Mesenchymal stem cell (in vitro differentiated cells and primary cell): ENCODE results near the gene ST3GAL5.

Source experiments
- DNase-seq: peaks from one replicate; pipeline ENCODE4 v3.0.0-alpha.2; 2013
- H2AFZ ChIP-seq: one replicate; pipeline ENCODE4 v1.6.1; 2013; ENCODE audit warnings: low read depth, mild to moderate bottlenecking, control low read depth, inconsistent platforms, low read length, moderate library complexity
- H2AK5ac ChIP-seq: 2 replicates; pipeline ENCODE4 v1.6.1; 2013; ENCODE audit warnings: low read length, moderate library complexity, mild to moderate bottlenecking, inconsistent platforms; ENCODE audit not compliant: severe bottlenecking
- H2BK120ac ChIP-seq: one replicate; pipeline ENCODE4 v1.6.1; 2013; ENCODE audit warnings: low read depth, mild to moderate bottlenecking, inconsistent platforms, low read length, moderate library complexity
- H2BK12ac ChIP-seq, 2 experiments: one replicate each; pipeline ENCODE4 v1.6.1; 2013; ENCODE audit warnings: inconsistent platforms in 2 of 2, low read length in 2 of 2, mild to moderate bottlenecking in 2 of 2, moderate library complexity in 2 of 2, control low read depth in 1 of 2
- H2BK15ac ChIP-seq: one replicate; pipeline ENCODE4 v1.6.1; 2013; ENCODE audit warnings: mild to moderate bottlenecking, low read depth, inconsistent platforms; ENCODE audit not compliant: poor library complexity, severe bottlenecking
- H2BK5ac ChIP-seq: 2 replicates; pipeline ENCODE4 v1.6.1; 2013; ENCODE audit warnings: low read depth, mild to moderate bottlenecking, low read length, control low read depth, inconsistent platforms; ENCODE audit not compliant: poor library complexity, severe bottlenecking
- H3K14ac ChIP-seq, 2 experiments: one replicate each; pipeline ENCODE4 v1.6.1; 2013; ENCODE audit warnings: inconsistent platforms in 2 of 2, low read length in 2 of 2, control low read depth in 1 of 2, mild to moderate bottlenecking in 1 of 2, moderate library complexity in 1 of 2
- H3K18ac ChIP-seq, 2 experiments: one replicate each; pipeline ENCODE4 v1.6.1; 2013; ENCODE audit warnings: inconsistent platforms in 2 of 2, low read length in 2 of 2, control low read depth in 1 of 2, low read depth in 1 of 2, mild to moderate bottlenecking in 1 of 2
- H3K23ac ChIP-seq, 2 experiments: one replicate each; pipeline ENCODE4 v1.6.1; 2013; ENCODE audit warnings: inconsistent platforms in 2 of 2, low read length in 2 of 2, mild to moderate bottlenecking in 2 of 2, moderate library complexity in 2 of 2, control low read depth in 1 of 2
- H3K27ac ChIP-seq: 2 replicates; pipeline ENCODE4 v1.5.1; 2013; ENCODE audit warnings: mild to moderate bottlenecking, moderate library complexity, low read length, control low read depth, inconsistent platforms; ENCODE audit not compliant: poor library complexity, severe bottlenecking
- H3K27me3 ChIP-seq, 2 experiments: 2 replicates each; pipeline versions ENCODE4 v1.6.1 to v1.7.0; 2013; ENCODE audit warnings: low read length in 2 of 2, mild to moderate bottlenecking in 2 of 2, moderate library complexity in 2 of 2, control low read depth in 1 of 2, inconsistent platforms in 1 of 2; ENCODE audit not compliant: control insufficient read depth in 1 of 2, insufficient read depth in 1 of 2
- H3K36me3 ChIP-seq, 2 experiments: 2 replicates each; pipeline versions ENCODE4 v1.6.1 to v1.7.0; 2013; ENCODE audit warnings: low read length in 2 of 2, control low read depth in 1 of 2, inconsistent platforms in 1 of 2, low read depth in 1 of 2, mild to moderate bottlenecking in 1 of 2; ENCODE audit not compliant: insufficient read depth in 2 of 2, control insufficient read depth in 1 of 2
- H3K4ac ChIP-seq, 2 experiments: one replicate each; pipeline ENCODE4 v1.6.1; 2013; ENCODE audit warnings: inconsistent platforms in 2 of 2, low read length in 2 of 2, mild to moderate bottlenecking in 2 of 2, moderate library complexity in 2 of 2, control low read depth in 1 of 2, low read depth in 1 of 2
- H3K4me1 ChIP-seq: 2 replicates; pipeline ENCODE4 v1.6.1; 2013; ENCODE audit warnings: low read depth, low read length, control low read depth; ENCODE audit not compliant: control insufficient read depth, insufficient read depth
- H3K4me2 ChIP-seq: 2 replicates; pipeline ENCODE4 v1.6.1; 2013; ENCODE audit warnings: low read length, mild to moderate bottlenecking, inconsistent platforms; ENCODE audit not compliant: poor library complexity, severe bottlenecking
- H3K4me3 ChIP-seq, 2 experiments: 2 replicates each; pipeline versions ENCODE4 v1.5.1 to v1.7.0; 2013; ENCODE audit warnings: low read length in 2 of 2, mild to moderate bottlenecking in 2 of 2, control low read depth in 1 of 2, low read depth in 1 of 2; ENCODE audit not compliant: insufficient read depth in 1 of 2
- H3K79me1 ChIP-seq: replicated peaks from 2 replicates; pipeline ENCODE4 v1.6.1; 2013; ENCODE audit warnings: mild to moderate bottlenecking, control low read depth, low read length, inconsistent platforms; ENCODE audit not compliant: poor library complexity, severe bottlenecking
- H3K9ac ChIP-seq: 2 replicates; pipeline ENCODE4 v1.7.0; 2013; ENCODE audit warnings: mild to moderate bottlenecking, low read length, moderate library complexity
- H3K9me3 ChIP-seq: 2 replicates; pipeline ENCODE4 v1.7.0; 2013; ENCODE audit warnings: mild to moderate bottlenecking, low read length; ENCODE audit not compliant: control insufficient read depth
- H4K8ac ChIP-seq: one replicate; pipeline ENCODE4 v1.6.1; 2013; ENCODE audit warnings: inconsistent platforms, mild to moderate bottlenecking, low read length, moderate library complexity
- H4K91ac ChIP-seq: one replicate; pipeline ENCODE4 v1.6.1; 2013; ENCODE audit warnings: mild to moderate bottlenecking, low read length, inconsistent platforms
- WGBS: methylation state at CpG from one replicate; pipeline ENCODE4 v1.1.7; 2013; ENCODE audit warnings: mixed read lengths; 5-methylcytosine and 5-hydroxymethylcytosine counted together

ST3GAL5 gene

DNA sequence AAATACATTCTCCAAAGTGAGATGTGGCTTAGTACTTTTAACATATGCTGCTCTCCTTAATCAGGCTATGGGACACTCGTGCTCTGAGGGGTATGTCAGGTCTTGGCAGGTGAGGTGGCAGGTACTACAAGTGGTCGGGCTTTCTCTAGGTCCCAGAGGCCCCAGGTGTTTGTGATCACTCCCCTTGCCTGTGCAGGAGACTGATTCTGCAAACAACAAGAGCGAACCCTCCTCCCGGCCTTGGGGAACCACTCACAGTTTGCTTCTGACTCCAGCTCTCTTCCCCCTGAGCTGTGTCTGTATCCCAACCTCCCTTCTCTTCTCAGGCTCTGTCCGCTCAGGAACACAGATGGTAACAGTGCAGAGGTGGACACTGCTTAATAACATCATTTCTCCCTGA is 86.9 kb downstream of the ST3GAL5 start:
- Histone ChIP-seq H3K9me3 (peaks cover 7% of the 10 kb centered on the region), H2AK5ac (no peak overlapping the region), H3K27ac (no peak overlapping the region), H2AFZ (no peak overlapping the region), H3K4me3 (no peak overlapping the region), H4K91ac (no peak overlapping the region), H2BK5ac (no peak overlapping the region), H4K8ac (no peak overlapping the region), H2BK12ac (peak overlapping the region in 1 of 2 experiments; percentile 19), H3K4me1 (peaks cover 5% of the 10 kb centered on the region), H3K18ac (no peak overlapping the region), H3K27me3 (peaks cover 0 to 6% of the 10 kb centered on the region in 2 experiments), H3K4ac (no peak overlapping the region), H3K23ac (no peak overlapping the region), H3K4me2 (no peak overlapping the region), H3K79me1 (no peaks in the 10 kb centered on the region), H3K36me3 (no peaks in the 10 kb centered on the region), H2BK15ac (no peak overlapping the region), H3K9ac (no peak overlapping the region), H2BK120ac (no peak overlapping the region), H3K14ac (no peak overlapping the region)
- DNase-seq = no peak
- WGBS = 81% methylated on average over 5 of the region's 5 CpGs

DNA sequence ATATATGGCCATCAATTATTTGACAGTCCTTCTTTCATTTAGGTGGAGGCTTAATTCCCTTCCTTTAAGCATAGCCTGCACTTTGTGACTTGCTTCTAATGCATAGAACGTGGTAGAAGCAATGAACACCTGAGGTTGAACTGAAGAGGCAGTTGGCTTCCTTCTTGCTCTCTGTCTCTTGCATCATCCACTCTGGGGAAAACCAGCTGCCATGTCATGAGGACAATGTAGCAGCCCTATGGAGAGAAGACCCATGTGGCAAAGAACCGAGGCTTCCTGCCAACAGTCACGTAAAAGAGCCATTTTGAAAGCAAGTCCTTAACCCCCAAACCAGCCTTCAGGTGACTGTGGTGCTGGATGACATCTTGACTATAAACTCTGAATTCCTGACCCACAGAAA is 88.2 kb downstream of the ST3GAL5 start:
- H3K4ac ChIP-seq = no peak overlapping the region
- no peak overlapping the region for H3K4me3 ChIP-seq
- H4K8ac ChIP-seq = no peak overlapping the region
- no peak overlapping the region for H2AFZ ChIP-seq
- H2BK5ac ChIP-seq = no peak overlapping the region
- no peak for DNase-seq
- H3K4me2 ChIP-seq = no peak overlapping the region
- no peak overlapping the region for H3K18ac ChIP-seq
- H3K27ac ChIP-seq = no peak overlapping the region
- H3K79me1 ChIP-seq = no peaks in the 10 kb centered on the region
- no peak overlapping the region for H3K23ac ChIP-seq
- H3K9ac ChIP-seq = no peak overlapping the region
- H2BK120ac ChIP-seq = no peak overlapping the region
- H3K4me1 ChIP-seq = peaks cover 16% of the 10 kb centered on the region
- no peaks in the 10 kb centered on the region for H3K36me3 ChIP-seq
- peaks cover 7% of the 10 kb centered on the region for H3K9me3 ChIP-seq
- H4K91ac ChIP-seq = no peak overlapping the region
- no peak overlapping the region for H2BK15ac ChIP-seq
- no peak overlapping the region for H2AK5ac ChIP-seq
- no peak overlapping the region for H2BK12ac ChIP-seq
- 81% methylated on average over 2 of the region's 3 CpGs for WGBS
- no peak overlapping the region for H3K14ac ChIP-seq
- peaks cover 6% of the 10 kb centered on the region in 2 experiments for H3K27me3 ChIP-seq

DNA sequence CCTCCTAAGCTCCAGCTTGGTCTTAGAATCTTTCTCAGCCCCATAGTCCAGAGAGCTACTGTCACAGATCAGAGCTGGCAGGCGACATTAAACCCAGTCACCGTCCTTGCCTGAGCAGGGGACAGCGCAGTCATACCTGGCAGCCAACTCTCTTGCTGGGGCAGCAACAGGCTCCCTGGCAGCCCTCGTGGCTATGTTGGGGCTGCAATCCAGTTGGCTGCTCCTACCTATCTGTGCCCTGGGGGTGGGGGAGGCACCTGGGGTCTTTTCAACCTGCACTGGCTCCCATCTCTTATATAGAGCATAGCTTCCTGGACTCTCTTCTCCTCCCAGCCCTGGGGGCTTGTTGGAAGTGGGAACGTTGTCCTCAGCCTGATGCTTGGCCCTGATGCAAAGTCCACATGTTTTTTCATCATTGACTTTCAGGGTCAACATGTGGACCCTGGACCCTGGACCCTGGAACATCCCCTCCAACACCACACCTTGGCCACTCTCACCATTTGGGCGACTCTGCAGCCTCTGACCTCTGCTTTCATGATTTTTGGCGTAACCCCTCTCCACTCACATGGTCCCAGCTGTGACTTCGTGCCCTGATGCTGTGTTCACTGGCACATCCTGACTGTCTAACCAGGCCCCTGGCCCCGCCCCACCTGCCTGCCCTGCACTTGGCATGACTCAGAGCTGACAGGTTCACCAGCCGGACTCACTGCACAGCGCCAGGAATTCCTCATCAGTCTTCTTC is 89.4 kb downstream of the ST3GAL5 start:
- H4K91ac ChIP-seq = no peak overlapping the region
- no peak overlapping the region for H3K4me3 ChIP-seq
- H3K4ac ChIP-seq = no peak overlapping the region
- no peak for DNase-seq
- peak overlapping the region in 1 of 2 experiments; percentile 14 for H2BK12ac ChIP-seq
- H4K8ac ChIP-seq = no peak overlapping the region
- H3K27me3 ChIP-seq = peaks cover 6% of the 10 kb centered on the region in 2 experiments
- H2BK5ac ChIP-seq = no peak overlapping the region
- no peak overlapping the region for H3K4me2 ChIP-seq
- H3K23ac ChIP-seq = no peak overlapping the region
- H2AFZ ChIP-seq = no peak overlapping the region
- no peaks in the 10 kb centered on the region for H3K36me3 ChIP-seq
- 76% methylated on average over 9 of the region's 11 CpGs for WGBS
- no peak overlapping the region for H2BK120ac ChIP-seq
- no peak overlapping the region for H3K18ac ChIP-seq
- no peak overlapping the region for H2AK5ac ChIP-seq
- H2BK15ac ChIP-seq = no peak overlapping the region
- H3K79me1 ChIP-seq = no peaks in the 10 kb centered on the region
- H3K9ac ChIP-seq = no peak overlapping the region
- H3K4me1 ChIP-seq = peaks cover 25% of the 10 kb centered on the region
- H3K27ac ChIP-seq = no peak overlapping the region
- H3K14ac ChIP-seq = no peak overlapping the region
- H3K9me3 ChIP-seq = peaks cover 7% of the 10 kb centered on the region

DNA sequence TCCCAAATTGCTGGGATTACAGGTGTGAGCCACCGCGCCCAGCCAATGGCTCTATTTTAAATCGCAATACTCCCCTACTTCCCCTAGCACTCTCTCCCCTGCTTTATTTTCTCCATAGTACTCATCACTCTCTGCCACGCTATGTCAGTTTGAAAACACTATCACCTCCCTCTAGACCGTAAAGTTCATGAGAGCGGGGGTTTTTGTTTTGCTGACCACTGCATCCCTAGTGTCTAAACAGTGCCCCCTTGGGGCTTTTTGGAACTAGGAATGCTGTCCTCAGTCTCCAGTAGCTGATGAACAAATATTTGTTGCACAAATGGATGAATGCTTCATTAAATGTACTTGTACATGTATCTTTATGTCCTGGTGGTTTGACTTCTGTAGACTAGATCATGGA is 90.9 kb downstream of the ST3GAL5 start:
- Histone ChIP-seq H4K91ac (no peak overlapping the region), H2AFZ (no peak overlapping the region), H2AK5ac (no peak overlapping the region), H3K27me3 (peaks cover 6% of the 10 kb centered on the region in 2 experiments), H3K9ac (no peak overlapping the region), H2BK15ac (no peak overlapping the region), H3K4me3 (no peak overlapping the region), H3K4ac (no peak overlapping the region), H3K18ac (no peak overlapping the region), H3K36me3 (no peaks in the 10 kb centered on the region), H2BK12ac (no peak overlapping the region), H3K9me3 (peaks cover 7% of the 10 kb centered on the region), H3K14ac (no peak overlapping the region), H4K8ac (no peak overlapping the region), H2BK120ac (no peak overlapping the region), H3K27ac (no peak overlapping the region), H3K4me2 (no peak overlapping the region), H3K23ac (no peak overlapping the region), H2BK5ac (no peak overlapping the region), H3K4me1 (peaks cover 30% of the 10 kb centered on the region), H3K79me1 (no peaks in the 10 kb centered on the region)
- WGBS = 65% methylated on average over 6 of the region's 6 CpGs
- DNase-seq = peak; percentile 62
